Measurements from ENCODE around the gene USP20. TPM values are rescaled to one million over a fixed set of nuclear protein-coding genes. Genes with fewer than 3 reads are reported as not detected.

The USP20 gene
- total RNA-seq, result 13.4 and 17.4 TPM in 2 replicates
- 25.9 and 30.1 TPM in 2 replicates for polyA plus RNA-seq
- polyA plus RNA-seq (2011; cell fraction: cytosol; rRNA removed), result 8.7 and 14.4 TPM in 2 replicates
- 62.5 and 71.0 TPM in 2 replicates for polyA plus RNA-seq (2011; cell fraction: nucleus; rRNA removed)
- 9.7 and 15.3 TPM in 2 replicates for polyA plus RNA-seq (2012)
- 17.3 and 21.8 TPM in 2 replicates for polyA minus RNA-seq
- 11.5 TPM for polyA minus RNA-seq (2011; cell fraction: cytosol; rRNA and poly(A)+ RNA removed)
- 9.6 and 16.5 TPM in 2 replicates for polyA minus RNA-seq (2011; cell fraction: nucleus; rRNA and poly(A)+ RNA removed)
- percentile 44 among the genes with signal in this experiment for Bru-seq, nascent RNA
- percentile 48 among the genes with signal in this experiment for BruChase-seq, experiment 1, labeled RNA remaining after a 6-hour chase
- BruChase-seq, experiment 2, labeled RNA remaining after a 2-hour chase, result percentile 48 among the genes with signal in this experiment
- long read RNA-seq, full-length matches to known transcripts, result 3 of 13 reads
- long read RNA-seq, partial matches to known transcripts, result 4 of 13 reads
- long read RNA-seq, other reads (novel, unspliced or antisense), result 6 of 13 reads

GRCh38 chr9:129835128-129835859, at the start of gene USP20, which contains the start of gene C9orf78:
Gene USP20 (plus strand): TSS chr9:129835458. CDS start chr9:129852556, 17,098 bp downstream.
Gene C9orf78 (minus strand): TSS chr9:129835275. CDS start chr9:129835221, 54 bp downstream.
- H3K9me3 ChIP-seq (replicated peaks; ENCODE audit: control insufficient read depth, insufficient read depth, low read length), result no peaks in the 10 kb centered on the region
- DNase-seq (ENCODE audit: low read depth, low spot score), result peak; percentile 96
- POLR2A ChIA-PET, result interaction anchor here (0.8 kb wide), 1 partner anchor 207 kb away, joined by 3 read pairs; no protein-coding TSS in a partner anchor
- intact Hi-C loops (cut with micrococcal nuclease), result loop anchor here (1.0 to 5.0 kb wide), 4 partner anchors 11 to 262 kb away; partner anchors contain the start of genes FNBP1 and TOR1A
- TF ChIP-seq GATA2 (IDR thresholded peaks at IDR 0.05; ENCODE audit: insufficient read depth, insufficient read length, low read depth, low read length) (no peak), EZH2 (IDR thresholded peaks at IDR 0.05; ENCODE audit: borderline replicate concordance, low read depth, low read length, severe bottlenecking) (no peak), MYC (IDR thresholded peaks at IDR 0.05; ENCODE audit: low read depth, low read length) (no peak), POLR2A (IDR thresholded peaks at IDR 0.05; ENCODE audit: low read depth, low read length) (peak; percentile 97), FOS (IDR thresholded peaks at IDR 0.05; ENCODE audit: borderline replicate concordance, insufficient read depth, low read length) (no peak), POLR2AphosphoS5 (IDR thresholded peaks at IDR 0.05; ENCODE audit: insufficient read depth, low read depth, low read length) (peak; percentile 96), JUN (IDR thresholded peaks at IDR 0.05; ENCODE audit: borderline replicate concordance, insufficient read depth, insufficient read length, low read depth) (no peak)
- TF ChIP-seq, protein P1, sequence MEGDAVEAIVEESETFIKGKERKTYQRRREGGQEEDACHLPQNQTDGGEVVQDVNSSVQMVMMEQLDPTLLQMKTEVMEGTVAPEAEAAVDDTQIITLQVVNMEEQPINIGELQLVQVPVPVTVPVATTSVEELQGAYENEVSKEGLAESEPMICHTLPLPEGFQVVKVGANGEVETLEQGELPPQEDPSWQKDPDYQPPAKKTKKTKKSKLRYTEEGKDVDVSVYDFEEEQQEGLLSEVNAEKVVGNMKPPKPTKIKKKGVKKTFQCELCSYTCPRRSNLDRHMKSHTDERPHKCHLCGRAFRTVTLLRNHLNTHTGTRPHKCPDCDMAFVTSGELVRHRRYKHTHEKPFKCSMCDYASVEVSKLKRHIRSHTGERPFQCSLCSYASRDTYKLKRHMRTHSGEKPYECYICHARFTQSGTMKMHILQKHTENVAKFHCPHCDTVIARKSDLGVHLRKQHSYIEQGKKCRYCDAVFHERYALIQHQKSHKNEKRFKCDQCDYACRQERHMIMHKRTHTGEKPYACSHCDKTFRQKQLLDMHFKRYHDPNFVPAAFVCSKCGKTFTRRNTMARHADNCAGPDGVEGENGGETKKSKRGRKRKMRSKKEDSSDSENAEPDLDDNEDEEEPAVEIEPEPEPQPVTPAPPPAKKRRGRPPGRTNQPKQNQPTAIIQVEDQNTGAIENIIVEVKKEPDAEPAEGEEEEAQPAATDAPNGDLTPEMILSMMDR (IDR thresholded peaks at IDR 0.05; ENCODE audit: extremely low read depth in 1 of 2, insufficient read depth in 1 of 2, low read depth in 1 of 2, low read length in 2 of 2), result no peak
- TF ChIP-seq, protein P2, sequence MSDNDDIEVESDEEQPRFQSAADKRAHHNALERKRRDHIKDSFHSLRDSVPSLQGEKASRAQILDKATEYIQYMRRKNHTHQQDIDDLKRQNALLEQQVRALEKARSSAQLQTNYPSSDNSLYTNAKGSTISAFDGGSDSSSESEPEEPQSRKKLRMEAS (IDR thresholded peaks at IDR 0.05; ENCODE audit: insufficient read depth, insufficient read length), result peak; percentile 34
- CTCF ChIA-PET, result interaction anchor here (1.2 kb wide), 1 partner anchor 45 kb away, joined by 3 read pairs; no protein-coding TSS in a partner anchor
- no peaks in the 10 kb centered on the region for H3K9me1 ChIP-seq (replicated peaks; ENCODE audit: control insufficient read depth, extremely low read depth, insufficient read depth, low read length)
- H4K20me1 ChIP-seq (replicated peaks; ENCODE audit: control insufficient read depth, extremely low read depth, insufficient read depth, low read length), result no peaks in the 10 kb centered on the region
- peaks cover 15% of the 10 kb centered on the region for H3K4me1 ChIP-seq (ENCODE audit: control insufficient read depth, extremely low read depth, insufficient read depth, low read length)
- peaks cover 4% of the 10 kb centered on the region in 2 experiments for H3K36me3 ChIP-seq (ENCODE audit: control insufficient read depth in 2 of 2, extremely low read depth in 1 of 2, insufficient read depth in 2 of 2, low read length in 2 of 2)
- peak within 1 kb of the TSS; percentile 94 for H2AFZ ChIP-seq (ENCODE audit: low read depth, low read length)
- dilution Hi-C loops (cut with MboI; ENCODE audit: extremely low pct_ligation_motif_present, low sequenced_read_pairs), result no loop called here
- peak within 1 kb of the TSS; percentile 18 for H3K27ac ChIP-seq (ENCODE audit: insufficient read depth, low read depth, low read length)
- peak within 1 kb of the TSS; percentile 81 for H3K4me2 ChIP-seq (ENCODE audit: insufficient read depth, low read length)
- peak within 1 kb of the TSS; percentile 82 for H3K9ac ChIP-seq (replicated peaks; ENCODE audit: extremely low read depth, insufficient read depth, low read length)
- H3K27me3 ChIP-seq (ENCODE audit: control insufficient read depth in 2 of 2, insufficient read depth in 2 of 2, low read length in 2 of 2), result no peaks in the 10 kb centered on the region
- H3K79me2 ChIP-seq (ENCODE audit: control insufficient read depth, insufficient read depth, low read length), result peaks cover 6% of the 10 kb centered on the region
- TSS peak; percentile 40 for BruUV-seq (replicated peaks)
- peak; percentile 92 for FAIRE-seq
- peak within 1 kb of the TSS; percentile 60 to 82 (median 65) for H3K4me3 ChIP-seq (replicated peaks in 1 of 3; ENCODE audit: insufficient read depth in 1 of 3, low read depth in 1 of 3, low read length in 3 of 3)
